Peyer's patch (tissue), 4 donors: ENCODE results near the gene IFT43.

Experiments
- POLR2A ChIP-seq, 2 donors: fragments of 450-650 bp; IDR thresholded peaks; one replicate each; pipeline ENCODE4 v1.5.1; 2017; ENCODE audit warnings: antibody characterized with exemption in 2 of 2, mild to moderate bottlenecking in 2 of 2, moderate library complexity in 2 of 2
- TF ChIP-seq, protein P1 (sequence below), 6 experiments: fragments of 450-650 bp in 4 of 6; fragments of 200-600 bp in 2 of 6; sonication (generic) in 1 of 6; IDR thresholded peaks; one replicate each; pipeline ENCODE4 v1.5.1; 2017 to 2019; ENCODE audit warnings: antibody characterized with exemption in 6 of 6, mild to moderate bottlenecking in 3 of 6, moderate library complexity in 1 of 6

DNA sequence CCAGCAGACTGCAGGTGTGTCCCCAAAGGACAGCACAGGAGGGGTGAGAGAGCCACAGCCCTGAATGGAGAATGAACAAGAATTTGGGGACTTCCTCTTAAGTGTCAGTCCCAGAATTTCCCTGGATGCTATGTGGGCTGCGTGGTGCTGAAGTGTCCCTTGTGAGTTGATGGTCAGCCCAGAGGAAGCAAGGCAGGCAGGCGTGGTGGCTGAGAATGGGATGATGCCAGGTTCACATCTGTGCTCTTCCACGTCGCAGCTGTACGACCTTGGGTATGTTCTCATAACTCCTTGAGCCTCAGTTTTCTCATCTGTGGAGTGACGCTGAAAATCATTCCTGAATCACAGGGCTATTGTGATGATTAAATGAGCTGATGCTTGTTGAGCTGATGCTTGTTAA, 104.0 kb downstream of the IFT43 start:
- TF ChIP-seq, protein P1, sequence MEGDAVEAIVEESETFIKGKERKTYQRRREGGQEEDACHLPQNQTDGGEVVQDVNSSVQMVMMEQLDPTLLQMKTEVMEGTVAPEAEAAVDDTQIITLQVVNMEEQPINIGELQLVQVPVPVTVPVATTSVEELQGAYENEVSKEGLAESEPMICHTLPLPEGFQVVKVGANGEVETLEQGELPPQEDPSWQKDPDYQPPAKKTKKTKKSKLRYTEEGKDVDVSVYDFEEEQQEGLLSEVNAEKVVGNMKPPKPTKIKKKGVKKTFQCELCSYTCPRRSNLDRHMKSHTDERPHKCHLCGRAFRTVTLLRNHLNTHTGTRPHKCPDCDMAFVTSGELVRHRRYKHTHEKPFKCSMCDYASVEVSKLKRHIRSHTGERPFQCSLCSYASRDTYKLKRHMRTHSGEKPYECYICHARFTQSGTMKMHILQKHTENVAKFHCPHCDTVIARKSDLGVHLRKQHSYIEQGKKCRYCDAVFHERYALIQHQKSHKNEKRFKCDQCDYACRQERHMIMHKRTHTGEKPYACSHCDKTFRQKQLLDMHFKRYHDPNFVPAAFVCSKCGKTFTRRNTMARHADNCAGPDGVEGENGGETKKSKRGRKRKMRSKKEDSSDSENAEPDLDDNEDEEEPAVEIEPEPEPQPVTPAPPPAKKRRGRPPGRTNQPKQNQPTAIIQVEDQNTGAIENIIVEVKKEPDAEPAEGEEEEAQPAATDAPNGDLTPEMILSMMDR (IDR thresholded peaks at IDR 0.05), result no peak
- TF ChIP-seq POLR2A (IDR thresholded peaks at IDR 0.05), result no peak
